ENCODE measurements around the gene GSK3B. TPM values are rescaled to one million over a fixed set of nuclear protein-coding genes. Genes with fewer than 3 reads are reported as not detected.

The GSK3B gene
- total and polyA plus RNA-seq, 2 donors (not counting 3 experiments of a cell fraction or from before 2014, with no cell fraction given), result 22.1 to 50.1 TPM

- ChIA-PET POLR2A (no interaction called here), CTCF (interaction anchor here (1.5 kb wide), 2 partner anchors 29 to 354 kb away, joined by 3 read pairs; no protein-coding TSS in a partner anchor)
- H3K36me3 ChIP-seq (ENCODE audit: control insufficient read depth in 2 of 2, extremely low read depth in 1 of 2, insufficient read depth in 2 of 2, low read length in 2 of 2), result peaks cover 0 to 3% of the 10 kb centered on the region in 2 experiments
- BruUV-seq (replicated peaks), result no TSS peak
- H2AFZ ChIP-seq (ENCODE audit: low read depth, low read length), result no peak overlapping the region
- no peak for DNase-seq (ENCODE audit: low read depth, low spot score)
- no peaks in the 10 kb centered on the region for H3K4me1 ChIP-seq (ENCODE audit: control insufficient read depth, extremely low read depth, insufficient read depth, low read length)
- no peaks in the 10 kb centered on the region for H3K79me2 ChIP-seq (ENCODE audit: control insufficient read depth, insufficient read depth, low read length)
- no peaks in the 10 kb centered on the region for H3K9me3 ChIP-seq (replicated peaks; ENCODE audit: control insufficient read depth, insufficient read depth, low read length)
- no peak overlapping the region for H3K4me3 ChIP-seq (replicated peaks in 1 of 3; ENCODE audit: insufficient read depth in 1 of 3, low read depth in 1 of 3, low read length in 3 of 3)
- no peak overlapping the region for H3K4me2 ChIP-seq (ENCODE audit: insufficient read depth, low read length)
- H3K27ac ChIP-seq (ENCODE audit: insufficient read depth, low read depth, low read length), result no peak overlapping the region
- H3K9ac ChIP-seq (replicated peaks; ENCODE audit: extremely low read depth, insufficient read depth, low read length), result no peak overlapping the region
- H4K20me1 ChIP-seq (replicated peaks; ENCODE audit: control insufficient read depth, extremely low read depth, insufficient read depth, low read length), result peaks cover 2% of the 10 kb centered on the region
- H3K27me3 ChIP-seq (ENCODE audit: control insufficient read depth in 2 of 2, insufficient read depth in 2 of 2, low read length in 2 of 2), result no peaks in the 10 kb centered on the region
- H3K9me1 ChIP-seq (replicated peaks; ENCODE audit: control insufficient read depth, extremely low read depth, insufficient read depth, low read length), result no peaks in the 10 kb centered on the region
- dilution Hi-C loops (cut with MboI; ENCODE audit: extremely low pct_ligation_motif_present, low sequenced_read_pairs), result no loop called here
- TF ChIP-seq CTCF (IDR thresholded peaks at IDR 0.05; ENCODE audit: extremely low read depth in 1 of 2, insufficient read depth in 1 of 2, low read depth in 1 of 2, low read length in 2 of 2) (no peak), GATA2 (IDR thresholded peaks at IDR 0.05; ENCODE audit: insufficient read depth, insufficient read length, low read depth, low read length) (no peak), POLR2AphosphoS5 (IDR thresholded peaks at IDR 0.05; ENCODE audit: insufficient read depth, low read depth, low read length) (no peak)
- intact Hi-C loops (cut with micrococcal nuclease), result no loop called here
- FAIRE-seq, result no peak
Measured at GRCh38 chr3:119829420-119829819, 264.8 kb downstream of the GSK3B start.

GRCh38 chr3:119826711-119827608 lies 267.3 kb downstream of the GSK3B start:
- DNase-seq (ENCODE audit: low read depth, low spot score), result no peak
- Histone ChIP-seq H3K79me2 (ENCODE audit: control insufficient read depth, insufficient read depth, low read length) (no peaks in the 10 kb centered on the region), H3K4me2 (ENCODE audit: insufficient read depth, low read length) (no peak overlapping the region), H3K4me1 (ENCODE audit: control insufficient read depth, extremely low read depth, insufficient read depth, low read length) (no peaks in the 10 kb centered on the region), H3K27me3 (ENCODE audit: control insufficient read depth in 2 of 2, insufficient read depth in 2 of 2, low read length in 2 of 2) (no peaks in the 10 kb centered on the region), H3K4me3 (replicated peaks in 1 of 3; ENCODE audit: insufficient read depth in 1 of 3, low read depth in 1 of 3, low read length in 3 of 3) (no peak overlapping the region), H4K20me1 (replicated peaks; ENCODE audit: control insufficient read depth, extremely low read depth, insufficient read depth, low read length) (peaks cover 2% of the 10 kb centered on the region), H2AFZ (ENCODE audit: low read depth, low read length) (no peak overlapping the region), H3K27ac (ENCODE audit: insufficient read depth, low read depth, low read length) (no peak overlapping the region), H3K9me1 (replicated peaks; ENCODE audit: control insufficient read depth, extremely low read depth, insufficient read depth, low read length) (no peaks in the 10 kb centered on the region), H3K9me3 (replicated peaks; ENCODE audit: control insufficient read depth, insufficient read depth, low read length) (no peaks in the 10 kb centered on the region), H3K36me3 (ENCODE audit: control insufficient read depth in 2 of 2, extremely low read depth in 1 of 2, insufficient read depth in 2 of 2, low read length in 2 of 2) (peaks cover 0 to 3% of the 10 kb centered on the region in 2 experiments), H3K9ac (replicated peaks; ENCODE audit: extremely low read depth, insufficient read depth, low read length) (no peak overlapping the region)
- no TSS peak for BruUV-seq (replicated peaks)
- ChIA-PET POLR2A (no interaction called here), CTCF (interaction anchor here (0.9 to 1.0 kb wide), 2 partner anchors 12 to 14 kb away, joined by 3 read pairs; no protein-coding TSS in a partner anchor)
- FAIRE-seq, result peak; percentile 26
- intact Hi-C loops (cut with micrococcal nuclease) (no loop called here), dilution Hi-C loops (cut with MboI; ENCODE audit: extremely low pct_ligation_motif_present, low sequenced_read_pairs) (no loop called here)
- TF ChIP-seq GATA2 (IDR thresholded peaks at IDR 0.05; ENCODE audit: insufficient read depth, insufficient read length, low read depth, low read length), result no peak
- no peak for TF ChIP-seq JUN (IDR thresholded peaks at IDR 0.05; ENCODE audit: borderline replicate concordance, insufficient read depth, insufficient read length, low read depth)
- no peak for TF ChIP-seq CTCF (IDR thresholded peaks at IDR 0.05; ENCODE audit: extremely low read depth in 1 of 2, insufficient read depth in 1 of 2, low read depth in 1 of 2, low read length in 2 of 2)
- TF ChIP-seq MAX (IDR thresholded peaks at IDR 0.05; ENCODE audit: insufficient read depth, insufficient read length), result no peak
- TF ChIP-seq FOS (IDR thresholded peaks at IDR 0.05; ENCODE audit: borderline replicate concordance, insufficient read depth, low read length), result no peak
- no peak for TF ChIP-seq MYC (IDR thresholded peaks at IDR 0.05; ENCODE audit: low read depth, low read length)
- TF ChIP-seq EZH2 (IDR thresholded peaks at IDR 0.05; ENCODE audit: borderline replicate concordance, low read depth, low read length, severe bottlenecking), result no peak
- TF ChIP-seq POLR2AphosphoS5 (IDR thresholded peaks at IDR 0.05; ENCODE audit: insufficient read depth, low read depth, low read length), result no peak
- no peak for TF ChIP-seq POLR2A (IDR thresholded peaks at IDR 0.05; ENCODE audit: low read depth, low read length)
